Stimulated activated naive CD4-positive, alpha-beta T cell (primary cell): ENCODE data around the gene MEMO1.
"Not testable (repeated sequence)": the region's sequence is repeated elsewhere in the genome, so short reads cannot be mapped to it uniquely, and the experiment has no call there.

Experiments
- DNase-seq, 6 experiments: peaks; one replicate each; lab custom pipeline; 2025; lab: John Stamatoyannopoulos, UW

Gene MEMO1

GRCh38 chr2:31907491-31907890 is 103.3 kb downstream of the MEMO1 start:
- DNase-seq: not testable (repeated sequence)

- no peak for DNase-seq
These were observed 107.6 kb downstream of the MEMO1 start for GRCh38 chr2:31903109-31903780.

- no peak for DNase-seq
These were observed 108.9 kb downstream of the MEMO1 start for GRCh38 chr2:31901900-31902299.

GRCh38 chr2:31900156-31900555 is 110.7 kb downstream of the MEMO1 start:
- DNase-seq: not testable (repeated sequence)

GRCh38 chr2:31898346-31898745 is 112.5 kb downstream of the MEMO1 start:
- not testable (repeated sequence) for DNase-seq

GRCh38 chr2:31897340-31897739 is 113.5 kb downstream of the MEMO1 start:
- DNase-seq: not testable (repeated sequence)

- no peak for DNase-seq
These were observed 114.5 kb downstream of the MEMO1 start for GRCh38 chr2:31896293-31896692.

- DNase-seq: no peak
These were observed 116.2 kb downstream of the MEMO1 start for GRCh38 chr2:31894656-31895055.

GRCh38 chr2:31893094-31893493 is 117.7 kb downstream of the MEMO1 start:
- no peak for DNase-seq

GRCh38 chr2:31889044-31889443 is 121.8 kb downstream of the MEMO1 start:
- DNase-seq: no peak

- no peak for DNase-seq
These were observed 122.3 kb downstream of the MEMO1 start for GRCh38 chr2:31888550-31888949.

GRCh38 chr2:31886700-31887099 is 124.1 kb downstream of the MEMO1 start:
- DNase-seq: peak in 1 of 6 experiments; percentile 5

GRCh38 chr2:31877008-31877407 is 133.8 kb downstream of the MEMO1 start:
- DNase-seq: no peak

- DNase-seq: no peak
These were observed 136.7 kb downstream of the MEMO1 start for GRCh38 chr2:31874071-31874470.

- no peak for DNase-seq
These were observed 145.6 kb downstream of the MEMO1 start for GRCh38 chr2:31865215-31865614.

GRCh38 chr2:31863867-31864266 is 146.9 kb downstream of the MEMO1 start:
- no peak for DNase-seq

- not testable (repeated sequence) for DNase-seq
These were observed 147.7 kb downstream of the MEMO1 start for GRCh38 chr2:31863015-31863656.

- DNase-seq: no peak
These were observed 150.8 kb downstream of the MEMO1 start for GRCh38 chr2:31859959-31860358.

- DNase-seq: no peak
These were observed 157.3 kb downstream of the MEMO1 start for GRCh38 chr2:31853521-31853920.

- DNase-seq: not testable (repeated sequence)
These were observed 168.7 kb downstream of the MEMO1 start for GRCh38 chr2:31842150-31842549.

- DNase-seq: no peak
These were observed 175.4 kb downstream of the MEMO1 start for GRCh38 chr2:31835450-31835849.

- no peak for DNase-seq
These were observed 178.4 kb downstream of the MEMO1 start for GRCh38 chr2:31832363-31832762.

GRCh38 chr2:31831585-31831984 is 179.2 kb downstream of the MEMO1 start:
- no peak for DNase-seq

- DNase-seq: no peak
These were observed 181.9 kb downstream of the MEMO1 start for GRCh38 chr2:31828891-31829290.
